DMS 273 (cell line): ENCODE results near the gene TLE4.
"Not testable (repeated sequence)": the region's sequence is repeated elsewhere in the genome, so short reads cannot be mapped to it uniquely, and the experiment has no call there.

ENCODE experiments used
- DNase-seq: peaks from one replicate; lab custom pipeline; 2025; ENCODE audit not compliant: unreplicated experiment; lab: John Stamatoyannopoulos, UW

Gene TLE4

GRCh38 chr9:79630521-79631403, 59.0 kb downstream of the TLE4 start:
- DNase-seq: no peak

- DNase-seq: no peak
Measured at GRCh38 chr9:79632060-79632459, 60.3 kb downstream of the TLE4 start.

GRCh38 chr9:79632705-79633104, 60.9 kb downstream of the TLE4 start:
- no peak for DNase-seq

GRCh38 chr9:79633558-79633957, 61.8 kb downstream of the TLE4 start:
- no peak for DNase-seq

- DNase-seq: no peak
Measured at GRCh38 chr9:79637177-79637925, 65.6 kb downstream of the TLE4 start.

- DNase-seq: no peak
Measured at GRCh38 chr9:79638806-79639205, 67.0 kb downstream of the TLE4 start.

GRCh38 chr9:79639354-79639753, 67.6 kb downstream of the TLE4 start:
- no peak for DNase-seq

GRCh38 chr9:79640067-79640466, 68.3 kb downstream of the TLE4 start:
- not testable (repeated sequence) for DNase-seq

GRCh38 chr9:79641070-79641469, 69.3 kb downstream of the TLE4 start:
- DNase-seq: no peak

- DNase-seq: no peak
Measured at GRCh38 chr9:79642671-79643070, 70.9 kb downstream of the TLE4 start.

- no peak for DNase-seq
Measured at GRCh38 chr9:79644048-79644447, 72.3 kb downstream of the TLE4 start.

- DNase-seq: no peak
Measured at GRCh38 chr9:79644601-79645000, 72.8 kb downstream of the TLE4 start.

- DNase-seq: no peak
Measured at GRCh38 chr9:79645110-79645509, 73.3 kb downstream of the TLE4 start.

GRCh38 chr9:79646096-79646495, 74.3 kb downstream of the TLE4 start:
- DNase-seq: no peak

GRCh38 chr9:79651251-79651795, 79.6 kb downstream of the TLE4 start:
- no peak for DNase-seq

- DNase-seq: no peak
Measured at GRCh38 chr9:79652598-79652997, 80.8 kb downstream of the TLE4 start.

GRCh38 chr9:79654591-79655382, 83.0 kb downstream of the TLE4 start:
- not testable (repeated sequence) for DNase-seq

GRCh38 chr9:79655551-79655950, 83.8 kb downstream of the TLE4 start:
- DNase-seq: no peak

- no peak for DNase-seq
Measured at GRCh38 chr9:79656169-79656568, 84.4 kb downstream of the TLE4 start.

- no peak for DNase-seq
Measured at GRCh38 chr9:79657891-79658290, 86.1 kb downstream of the TLE4 start.

- DNase-seq: no peak
Measured at GRCh38 chr9:79658926-79659325, 87.2 kb downstream of the TLE4 start.
